CD8-positive, alpha-beta memory T cell (primary cell): Measurements from ENCODE around the gene KLK11. TPM values are rescaled to one million over a fixed set of nuclear protein-coding genes. Genes with fewer than 3 reads are reported as not detected.

ENCODE experiments used
- CTCF ChIA-PET: fragments of 350-600 bp; sonication (Branson Sonifier 250); formaldehyde crosslinking; loops from one replicate; lab custom pipeline; 2021; ENCODE audit warnings: antibody characterized with exemption; lab: Charles Lee
- POLR2A ChIA-PET: fragments of 350-600 bp; sonication (Branson Sonifier 250); formaldehyde crosslinking; loops from one replicate; lab custom pipeline; 2021; ENCODE audit warnings: antibody characterized with exemption; lab: Charles Lee
- DNase-seq, 5 donors: peaks; one replicate each; pipeline versions ENCODE4 v3.0.0 to v3.0.0-alpha.2; 2020 to 2022; ENCODE audit warnings: mixed read lengths in 1 of 5
- H3K27ac ChIP-seq: one replicate; pipeline ENCODE4 v1.7.0; 2013; ENCODE audit warnings: low read depth, mild to moderate bottlenecking, low read length, moderate library complexity
- H3K27me3 ChIP-seq: 2 replicates; pipeline ENCODE4 v1.7.0; 2013; ENCODE audit warnings: low read length, mild to moderate bottlenecking; ENCODE audit not compliant: insufficient read depth, poor library complexity, severe bottlenecking
- H3K36me3 ChIP-seq: 2 replicates; pipeline ENCODE4 v1.7.0; 2013; ENCODE audit warnings: mild to moderate bottlenecking, low read length, moderate library complexity; ENCODE audit not compliant: insufficient read depth
- H3K4me1 ChIP-seq: 2 replicates; pipeline ENCODE4 v1.7.0; 2013; ENCODE audit warnings: mild to moderate bottlenecking, low read length, moderate library complexity; ENCODE audit not compliant: insufficient read depth
- H3K4me3 ChIP-seq: 2 replicates; pipeline ENCODE4 v1.7.0; 2013; ENCODE audit warnings: mild to moderate bottlenecking, low read length
- H3K9me3 ChIP-seq: 2 replicates; pipeline ENCODE4 v1.7.0; 2013; ENCODE audit warnings: mild to moderate bottlenecking, low read length
- H3K27ac Mint-ChIP-seq, 8 donors: one replicate each; pipeline ENCODE4 v1.8.0; 2020 to 2021; ENCODE audit warnings: mixed read lengths in 8 of 8, mild to moderate bottlenecking in 6 of 8, inconsistent platforms in 3 of 8, moderate library complexity in 3 of 8
- H3K27me3 Mint-ChIP-seq, 2 donors: one replicate each; pipeline ENCODE4 v1.8.0; 2020 to 2021; ENCODE audit warnings: mixed read lengths in 2 of 2, mild to moderate bottlenecking in 1 of 2, moderate library complexity in 1 of 2
- H3K36me3 Mint-ChIP-seq, 3 donors: one replicate each; pipeline ENCODE4 v1.8.0; 2020 to 2021; ENCODE audit warnings: mixed read lengths in 3 of 3, inconsistent platforms in 1 of 3, mild to moderate bottlenecking in 1 of 3
- H3K4me1 Mint-ChIP-seq, 3 donors: one replicate each; pipeline ENCODE4 v1.8.0; 2020 to 2021; ENCODE audit warnings: mixed read lengths in 3 of 3, inconsistent platforms in 1 of 3, mild to moderate bottlenecking in 1 of 3
- H3K4me3 Mint-ChIP-seq, 7 donors: one replicate each; pipeline ENCODE4 v1.8.0; 2020 to 2021; ENCODE audit warnings: mixed read lengths in 7 of 7, mild to moderate bottlenecking in 6 of 7, moderate library complexity in 4 of 7, inconsistent platforms in 2 of 7
- H3K9me3 Mint-ChIP-seq, 5 donors: one replicate each; pipeline ENCODE4 v1.8.0; 2020 to 2022; ENCODE audit warnings: mixed read lengths in 5 of 5, mild to moderate bottlenecking in 3 of 5, moderate library complexity in 2 of 5, inconsistent platforms in 1 of 5
- polyA plus RNA-seq: library from polyadenylated mRNA; unstranded; fragments of 300-500 nt; fragmentation: Illumina TruSeq; gene quantifications from one replicate; pipeline ENCODE4 v1.2.3, GENCODE V29; 2021
- total RNA-seq, 2 experiments: library from RNA; stranded (reverse); gene quantifications; one replicate each; pipeline ENCODE4 v1.2.3, GENCODE V29; 2021

Gene KLK11, protein sequence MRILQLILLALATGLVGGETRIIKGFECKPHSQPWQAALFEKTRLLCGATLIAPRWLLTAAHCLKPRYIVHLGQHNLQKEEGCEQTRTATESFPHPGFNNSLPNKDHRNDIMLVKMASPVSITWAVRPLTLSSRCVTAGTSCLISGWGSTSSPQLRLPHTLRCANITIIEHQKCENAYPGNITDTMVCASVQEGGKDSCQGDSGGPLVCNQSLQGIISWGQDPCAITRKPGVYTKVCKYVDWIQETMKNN
- total RNA-seq = not detected
- polyA plus RNA-seq = not detected

DNA sequence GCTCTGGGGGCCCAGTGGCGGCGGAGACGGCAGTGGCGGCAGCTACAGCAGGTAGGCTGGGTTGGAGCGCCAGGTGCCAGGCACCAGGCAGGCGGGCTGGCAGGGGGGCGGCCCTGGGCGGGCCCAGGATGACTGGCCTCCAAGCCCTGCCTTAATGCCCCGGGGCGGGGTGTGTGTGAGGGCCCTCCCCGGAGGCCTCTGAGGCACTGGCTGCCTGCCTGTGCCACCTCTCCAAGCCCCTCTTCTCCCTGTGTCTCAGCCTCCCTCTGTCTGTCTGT lies at the start of gene KLK11:
KLK11 (minus strand) TSS at position 63 of the 278 bp plus-strand sequence. CDS start 985 bp downstream, outside the sequence.
- H3K27me3 ChIP-seq = peaks cover 15% of the 10 kb centered on the region
- CTCF ChIA-PET = no interaction called here
- no peak within 1 kb of the TSS for H3K27ac ChIP-seq

DNA sequence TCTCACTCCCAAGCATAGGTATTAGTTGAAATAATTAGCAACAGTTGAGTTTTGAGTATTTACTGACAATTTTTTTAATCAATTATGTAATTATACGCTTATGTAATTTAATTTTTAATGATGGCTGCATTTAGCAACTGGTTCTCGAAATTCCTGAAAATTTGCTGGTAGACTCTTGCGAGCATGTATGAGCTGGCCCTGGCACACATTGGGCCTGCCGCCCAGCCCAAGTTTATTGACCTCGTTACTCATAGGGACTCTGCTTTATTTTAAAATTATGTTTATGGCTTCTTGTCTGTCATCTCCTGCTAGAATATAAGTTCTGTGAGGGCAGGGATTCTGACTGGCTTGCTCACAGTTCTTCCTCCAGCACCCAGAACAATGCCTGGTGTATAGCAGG lies 49.6 kb upstream of the KLK11 start:
- H3K27ac Mint-ChIP-seq = no peak overlapping the region
- no peaks in the 10 kb centered on the region for H3K27me3 ChIP-seq
- no peaks in the 10 kb centered on the region for H3K9me3 ChIP-seq
- ChIA-PET POLR2A (no interaction called here), CTCF (no interaction called here)
- peaks cover 7 to 16% (median 13%) of the 10 kb centered on the region in 5 donors for H3K9me3 Mint-ChIP-seq
- H3K36me3 Mint-ChIP-seq = peaks cover 0 to 6% (median 0%) of the 10 kb centered on the region in 3 donors
- H3K4me1 Mint-ChIP-seq = no peaks in the 10 kb centered on the region
- H3K27ac ChIP-seq = no peak overlapping the region
- H3K4me3 ChIP-seq = no peak overlapping the region
- H3K4me3 Mint-ChIP-seq = no peak overlapping the region
- H3K4me1 ChIP-seq = no peaks in the 10 kb centered on the region
- DNase-seq = no peak
- H3K27me3 Mint-ChIP-seq = peaks cover 5 to 16% of the 10 kb centered on the region in 2 donors
- no peaks in the 10 kb centered on the region for H3K36me3 ChIP-seq

More for the DNA sequence above, at the start of gene KLK11:
- H3K9me3 Mint-ChIP-seq = no peaks in the 10 kb centered on the region
- no peak within 1 kb of the TSS for H3K4me3 Mint-ChIP-seq
- Histone ChIP-seq H3K4me1 (no peaks in the 10 kb centered on the region), H3K4me3 (no peak within 1 kb of the TSS), H3K36me3 (no peaks in the 10 kb centered on the region), H3K9me3 (no peaks in the 10 kb centered on the region)
- no peak within 1 kb of the TSS for H3K27ac Mint-ChIP-seq
- no peaks in the 10 kb centered on the region for H3K36me3 Mint-ChIP-seq
- H3K27me3 Mint-ChIP-seq = peaks cover 33 to 49% of the 10 kb centered on the region in 2 donors
- DNase-seq = no peak
- POLR2A ChIA-PET = no interaction called here
- no peaks in the 10 kb centered on the region for H3K4me1 Mint-ChIP-seq

DNA sequence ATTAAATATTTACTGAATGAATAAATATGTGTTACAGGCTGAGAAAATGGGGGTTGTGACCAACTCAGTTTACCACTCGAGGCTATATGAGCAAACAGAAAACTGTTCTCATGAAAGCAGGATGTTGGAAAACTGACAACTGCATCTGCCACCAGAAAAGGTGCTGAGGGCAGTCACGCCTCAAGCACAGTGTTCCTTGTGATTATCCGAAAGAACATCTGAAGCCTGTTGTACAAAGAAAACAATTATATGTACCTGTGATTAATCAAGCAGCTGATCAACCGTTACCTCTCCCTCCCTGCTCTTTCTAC lies 44.6 kb upstream of the KLK11 start:
- Mint-ChIP-seq H3K9me3 (peaks cover 7 to 16% (median 13%) of the 10 kb centered on the region in 5 donors), H3K4me1 (peaks cover 0 to under 1% (median 0%) of the 10 kb centered on the region in 3 donors), H3K4me3 (no peak overlapping the region), H3K27me3 (peaks cover 16 to 34% of the 10 kb centered on the region in 2 donors), H3K36me3 (peaks cover 0 to 6% (median 3%) of the 10 kb centered on the region in 3 donors), H3K27ac (no peak overlapping the region)
- H3K27me3 ChIP-seq = peaks cover 5% of the 10 kb centered on the region
- ChIA-PET CTCF (no interaction called here), POLR2A (no interaction called here)
- no peak overlapping the region for H3K27ac ChIP-seq
- no peaks in the 10 kb centered on the region for H3K4me1 ChIP-seq
- DNase-seq = no peak
- no peaks in the 10 kb centered on the region for H3K36me3 ChIP-seq
- H3K4me3 ChIP-seq = no peak overlapping the region
- no peaks in the 10 kb centered on the region for H3K9me3 ChIP-seq

DNA sequence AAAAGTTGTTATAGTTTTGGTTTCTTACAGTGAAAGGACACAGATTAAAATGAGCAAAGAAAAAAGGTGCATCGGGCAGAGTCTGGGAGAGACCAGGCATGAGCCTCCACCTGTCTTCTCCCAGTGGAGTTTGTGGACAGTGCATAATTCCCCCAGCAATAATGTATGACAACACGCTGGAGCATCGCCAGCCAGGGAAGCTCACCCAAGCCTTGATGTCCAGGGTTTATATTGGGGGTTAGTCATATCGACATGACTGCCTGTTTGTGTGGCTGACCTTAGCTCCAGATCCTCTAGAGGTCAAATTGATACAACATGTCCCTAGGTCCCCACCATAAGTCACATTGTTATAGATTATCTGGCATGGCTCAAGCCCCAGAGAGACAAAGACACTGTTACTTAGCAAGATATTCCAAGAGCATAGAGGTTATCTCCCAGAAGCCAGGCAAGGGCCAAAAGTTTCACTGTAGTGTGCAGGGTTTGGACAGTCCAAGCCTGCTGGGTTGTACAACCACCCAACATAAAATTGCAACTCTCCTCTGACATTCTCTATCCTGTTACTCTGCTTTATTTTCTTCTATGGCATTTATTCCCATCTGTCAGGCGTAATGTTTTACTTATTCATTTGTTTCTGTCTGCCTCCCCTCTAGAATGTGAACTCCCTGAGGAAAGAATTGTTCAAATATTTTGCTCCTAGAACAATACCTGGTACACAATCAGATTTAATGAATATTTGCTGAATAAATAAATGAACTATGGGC lies 44.1 kb upstream of the KLK11 start:
- peaks cover 10% of the 10 kb centered on the region for H3K27me3 ChIP-seq
- no peaks in the 10 kb centered on the region for H3K4me1 ChIP-seq
- H3K4me3 ChIP-seq = no peak overlapping the region
- Mint-ChIP-seq H3K27ac (no peak overlapping the region), H3K4me1 (peaks cover 0 to 3% (median 0%) of the 10 kb centered on the region in 3 donors), H3K9me3 (peaks cover 7 to 16% (median 13%) of the 10 kb centered on the region in 5 donors), H3K27me3 (peaks cover 19 to 38% of the 10 kb centered on the region in 2 donors), H3K4me3 (no peak overlapping the region), H3K36me3 (peaks cover 0 to 6% (median 3%) of the 10 kb centered on the region in 3 donors)
- ChIA-PET POLR2A (no interaction called here), CTCF (no interaction called here)
- DNase-seq = no peak
- no peaks in the 10 kb centered on the region for H3K9me3 ChIP-seq
- no peaks in the 10 kb centered on the region for H3K36me3 ChIP-seq
- H3K27ac ChIP-seq = no peak overlapping the region

DNA sequence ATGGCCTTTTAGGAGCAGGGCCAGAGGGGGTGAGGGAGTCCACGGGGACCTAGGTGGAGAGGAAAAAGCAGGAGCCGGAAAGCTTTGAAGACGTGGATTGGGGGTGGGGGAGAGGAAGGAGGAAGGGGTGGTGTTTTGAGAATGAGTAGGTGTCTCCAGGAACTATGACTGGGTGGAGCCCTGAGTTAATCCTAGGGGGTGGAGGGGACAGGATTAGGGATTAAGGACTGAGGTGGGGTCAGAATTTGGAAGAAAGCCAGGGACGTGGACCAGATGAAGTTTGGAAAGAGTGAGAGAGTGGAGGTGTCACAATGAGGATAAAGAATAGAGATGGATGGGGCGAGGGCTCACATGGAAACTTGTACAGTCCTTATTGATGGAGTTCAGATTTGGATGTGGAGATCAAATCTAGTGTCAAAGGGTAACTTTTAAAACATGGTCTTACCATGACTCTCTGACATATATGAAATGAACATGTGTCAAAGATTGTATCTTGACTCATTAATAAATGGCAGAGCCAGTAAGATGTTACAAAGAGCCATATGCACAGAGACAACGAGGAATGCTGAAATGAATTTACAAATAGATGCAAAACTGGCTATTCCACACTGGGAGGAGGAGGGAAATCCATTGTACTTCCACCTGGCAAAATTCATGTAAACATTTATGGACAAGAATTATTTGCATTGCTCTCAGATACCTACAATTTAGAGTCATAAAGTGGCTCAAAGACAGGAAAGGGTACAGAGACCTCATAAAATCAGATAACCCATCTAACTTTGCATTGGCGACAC lies 40.2 kb upstream of the KLK11 start:
- H3K4me3 ChIP-seq = no peak overlapping the region
- no peaks in the 10 kb centered on the region for H3K36me3 ChIP-seq
- POLR2A ChIA-PET = no interaction called here
- H3K4me1 ChIP-seq = no peaks in the 10 kb centered on the region
- Mint-ChIP-seq H3K4me1 (peaks cover 0 to 3% (median 2%) of the 10 kb centered on the region in 3 donors), H3K27me3 (peaks cover 32 to 49% of the 10 kb centered on the region in 2 donors), H3K36me3 (peaks cover 0 to 3% (median 0%) of the 10 kb centered on the region in 3 donors), H3K9me3 (peaks cover 0 to 3% (median 0%) of the 10 kb centered on the region in 5 donors), H3K4me3 (peak overlapping the region in 1 of 7 donors; percentile 38), H3K27ac (no peak overlapping the region)
- no peak overlapping the region for H3K27ac ChIP-seq
- H3K27me3 ChIP-seq = peaks cover 14% of the 10 kb centered on the region
- no peak for DNase-seq
- CTCF ChIA-PET = no interaction called here
- H3K9me3 ChIP-seq = no peaks in the 10 kb centered on the region

DNA sequence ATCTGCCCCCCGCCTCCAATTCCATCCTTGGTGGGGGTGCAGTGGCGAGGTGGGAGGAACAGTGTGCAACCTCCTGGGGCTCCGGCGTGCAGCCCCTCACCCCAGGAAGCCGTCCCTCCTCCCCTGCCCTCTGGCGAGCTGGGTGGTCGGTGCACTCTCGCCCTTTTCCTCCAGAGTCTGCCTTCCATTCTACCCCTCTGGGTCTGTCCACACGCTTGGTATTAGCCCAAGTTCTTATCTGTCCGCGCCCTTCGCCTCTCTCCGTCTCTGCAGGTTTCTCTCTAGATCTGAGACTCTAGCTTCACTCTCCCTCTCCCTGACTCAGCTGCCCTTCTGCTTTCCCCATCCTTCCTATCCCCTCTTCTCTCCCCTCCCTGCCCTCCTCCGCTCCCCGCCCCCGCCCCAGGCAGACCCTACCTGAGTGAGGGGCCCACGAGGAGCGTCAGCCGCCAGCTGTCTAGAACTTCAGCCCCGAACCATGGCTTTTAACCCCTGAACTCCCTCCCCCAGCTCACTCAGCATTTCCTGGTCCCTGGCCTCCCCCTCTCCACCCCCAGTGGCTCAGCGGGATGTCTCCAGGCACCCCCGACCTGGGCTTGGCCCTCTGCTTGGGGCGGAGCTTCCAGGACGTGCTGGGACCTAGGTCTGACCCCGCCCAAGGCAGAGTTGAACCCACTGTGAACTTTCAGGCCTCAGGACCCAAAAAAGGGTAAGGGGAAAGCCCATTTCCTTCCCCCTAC lies 39.0 kb upstream of the KLK11 start:
- peak overlapping the region in 4 of 7 donors; percentile 37 to 79 (median 71) for H3K4me3 Mint-ChIP-seq

DNA sequence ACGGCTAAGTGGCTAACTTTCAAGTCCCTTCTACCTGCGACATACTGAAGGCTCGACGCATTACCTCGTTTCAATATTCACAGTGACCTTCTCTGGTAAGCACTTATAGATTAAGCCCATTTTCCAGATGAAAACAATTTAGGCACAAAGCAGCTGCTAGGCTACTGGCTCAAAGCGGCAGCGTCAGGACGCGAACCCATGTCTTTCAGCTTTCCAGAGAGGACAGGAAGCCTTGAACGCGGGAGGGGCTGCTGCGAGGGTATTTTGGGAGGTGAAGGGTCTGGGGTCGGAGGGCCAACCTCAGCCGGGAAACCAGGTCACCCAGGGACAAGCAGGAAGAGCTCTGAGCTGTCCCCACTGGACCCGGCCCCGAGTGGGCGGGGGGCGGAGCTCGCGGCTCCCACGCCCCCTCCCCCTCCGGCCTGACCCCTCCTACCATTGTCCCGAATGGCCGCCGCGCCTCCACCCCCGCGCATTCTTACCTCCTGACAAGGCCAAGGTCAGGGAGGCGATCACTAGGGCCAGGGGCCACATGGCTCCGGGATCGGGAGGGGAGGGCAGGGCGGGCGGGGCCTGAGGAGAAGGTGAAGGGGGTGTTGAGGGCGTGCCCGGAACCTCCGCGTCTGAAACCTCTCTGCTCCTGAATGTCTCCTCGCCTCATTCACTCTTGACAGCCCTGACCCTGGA lies 38.3 kb upstream of the KLK11 start, which contains the start of gene KLK13:
KLK13 (minus strand) TSS at position 559 of the 687 bp plus-strand sequence; CDS start at position 534, 25 bp downstream.
- no peak within 1 kb of the TSS for H3K4me3 ChIP-seq
- Mint-ChIP-seq H3K27ac (no peak within 1 kb of the TSS), H3K9me3 (peaks cover 0 to 3% (median 0%) of the 10 kb centered on the region in 5 donors), H3K36me3 (peaks cover 0 to 3% (median 0%) of the 10 kb centered on the region in 3 donors), H3K4me1 (peaks cover 0 to 3% (median 2%) of the 10 kb centered on the region in 3 donors), H3K27me3 (peaks cover 36 to 55% of the 10 kb centered on the region in 2 donors), H3K4me3 (peak within 1 kb of the TSS in 4 of 7 donors; percentile 37 to 79 (median 71))
- CTCF ChIA-PET = no interaction called here
- H3K4me1 ChIP-seq = no peaks in the 10 kb centered on the region
- no peaks in the 10 kb centered on the region for H3K9me3 ChIP-seq
- peaks cover 14% of the 10 kb centered on the region for H3K27me3 ChIP-seq
- H3K36me3 ChIP-seq = no peaks in the 10 kb centered on the region
- POLR2A ChIA-PET = no interaction called here
- DNase-seq = no peak
- no peak within 1 kb of the TSS for H3K27ac ChIP-seq

More for the DNA sequence above, 39.0 kb upstream of the KLK11 start:
- DNase-seq = no peak
- Histone ChIP-seq H3K9me3 (no peaks in the 10 kb centered on the region), H3K4me3 (no peak overlapping the region), H3K27me3 (peaks cover 14% of the 10 kb centered on the region), H3K36me3 (no peaks in the 10 kb centered on the region), H3K27ac (no peak overlapping the region), H3K4me1 (no peaks in the 10 kb centered on the region)
- H3K4me1 Mint-ChIP-seq = peaks cover 0 to 3% (median 2%) of the 10 kb centered on the region in 3 donors
- peaks cover 0 to 3% (median 0%) of the 10 kb centered on the region in 5 donors for H3K9me3 Mint-ChIP-seq
- peaks cover 0 to 3% (median 0%) of the 10 kb centered on the region in 3 donors for H3K36me3 Mint-ChIP-seq
- peaks cover 36 to 55% of the 10 kb centered on the region in 2 donors for H3K27me3 Mint-ChIP-seq
- CTCF ChIA-PET = no interaction called here
- H3K27ac Mint-ChIP-seq = no peak overlapping the region
- POLR2A ChIA-PET = no interaction called here
